NB4 (cell line): Measurements from ENCODE around the gene CACTIN.

ENCODE experiments used
- CTCF ChIP-seq: IDR thresholded peaks from one replicate; pipeline ENCODE4 v1.5.1; 2012; ENCODE audit warnings: low read depth, low read length
- POLR2A ChIP-seq: IDR thresholded peaks from 2 replicates; pipeline ENCODE4 v1.6.1; 2011; ENCODE audit warnings: mild to moderate bottlenecking; ENCODE audit not compliant: insufficient read length; ENCODE audit errors: extremely low read depth

- TF ChIP-seq CTCF (no peak), POLR2A (no peak)
Measured at GRCh38 chr19:3591876-3592613, 34.5 kb downstream of the CACTIN start.
